Upper lobe of left lung (tissue), 6 donors: ENCODE measurements around the gene WDR3. TPM values are rescaled to one million over a fixed set of nuclear protein-coding genes. Genes with fewer than 3 reads are reported as not detected.

Source experiments
- ATAC-seq, 2 donors: fragments of 200-7000 bp; cut with Tn5 transposase; one replicate each; pipeline ENCODE4 v1.9.1; 2022; ENCODE audit warnings: mild to moderate bottlenecking in 2 of 2, moderate library complexity in 2 of 2; ENCODE audit not compliant: low FRiP score in 2 of 2
- DNase-seq, 2 donors: peaks; one replicate each; pipeline ENCODE4 v3.0.0-alpha.2; 2019 to 2020
- H3K27ac ChIP-seq, 4 donors: fragments of 200-600 bp; sonication (generic); one replicate each; pipeline ENCODE4 v1.5.1; 2016 to 2019
- H3K27me3 ChIP-seq, 4 donors: fragments of 200-600 bp; sonication (generic); one replicate each; pipeline ENCODE4 v1.5.1; 2017 to 2019
- H3K36me3 ChIP-seq, 4 donors: fragments of 200-600 bp; sonication (generic); one replicate each; pipeline ENCODE4 v1.5.1; 2016 to 2019
- H3K4me1 ChIP-seq, 4 donors: fragments of 200-600 bp; sonication (generic); one replicate each; pipeline ENCODE4 v1.5.1; 2018 to 2019
- H3K4me3 ChIP-seq, 4 donors: fragments of 200-600 bp; sonication (generic); one replicate each; pipeline ENCODE4 v1.5.1; 2017 to 2019; ENCODE audit warnings: mild to moderate bottlenecking in 2 of 4, moderate library complexity in 1 of 4
- H3K9me3 ChIP-seq, 4 donors: fragments of 200-600 bp; sonication (generic); one replicate each; pipeline ENCODE4 v1.5.1; 2018 to 2019
- EP300 ChIP-seq, 4 donors: sonication (generic); formaldehyde crosslinking; IDR thresholded peaks; one replicate each; pipeline ENCODE4 v1.5.1; 2017; ENCODE audit warnings: antibody characterized with exemption in 4 of 4, control low read depth in 2 of 4
- POLR2A ChIP-seq, 4 donors: fragments of 450-650 bp; IDR thresholded peaks; one replicate each; pipeline ENCODE4 v1.5.1; 2016 to 2017; ENCODE audit warnings: antibody characterized with exemption in 4 of 4, mild to moderate bottlenecking in 2 of 4
- POLR2AphosphoS5 ChIP-seq, 2 donors: sonication (generic); formaldehyde crosslinking; IDR thresholded peaks; one replicate each; pipeline ENCODE4 v1.5.1; 2017; ENCODE audit warnings: antibody characterized with exemption in 2 of 2
- WGBS, 2 donors: methylation state at CpG; one replicate each; pipeline ENCODE4 v1.1.5; 2017 to 2018; 5-methylcytosine and 5-hydroxymethylcytosine counted together
- total RNA-seq, 6 donors: library from RNA; depleted of rRNA in 4 of 6; stranded (reverse); fragments of >200 nt in 4 of 6; gene quantifications; one replicate each; pipeline versions ENCODE4 v1.1.0 to v1.2.1, GENCODE V29; 2016 to 2021
- TF ChIP-seq, protein P1 (sequence below), 6 experiments: fragments of 450-650 bp in 4 of 6; fragments of 200-600 bp in 2 of 6; sonication (generic) in 2 of 6; IDR thresholded peaks; one replicate each; pipeline ENCODE4 v1.5.1; 2016 to 2019; ENCODE audit warnings: antibody characterized with exemption in 6 of 6
- donor health status: DM: no; HTN: no; CAD: no; lungs with moderate emphysema.
- donor health status: DM: no; HTN: yes; CAD: no; lungs with severe emphysema.

The WDR3 gene
- 10 to 100 TPM in 4 of 6 donors, 1 to 10 TPM in 2; 2.3 to 17.7 (median 11.3) TPM for total RNA-seq

DNA sequence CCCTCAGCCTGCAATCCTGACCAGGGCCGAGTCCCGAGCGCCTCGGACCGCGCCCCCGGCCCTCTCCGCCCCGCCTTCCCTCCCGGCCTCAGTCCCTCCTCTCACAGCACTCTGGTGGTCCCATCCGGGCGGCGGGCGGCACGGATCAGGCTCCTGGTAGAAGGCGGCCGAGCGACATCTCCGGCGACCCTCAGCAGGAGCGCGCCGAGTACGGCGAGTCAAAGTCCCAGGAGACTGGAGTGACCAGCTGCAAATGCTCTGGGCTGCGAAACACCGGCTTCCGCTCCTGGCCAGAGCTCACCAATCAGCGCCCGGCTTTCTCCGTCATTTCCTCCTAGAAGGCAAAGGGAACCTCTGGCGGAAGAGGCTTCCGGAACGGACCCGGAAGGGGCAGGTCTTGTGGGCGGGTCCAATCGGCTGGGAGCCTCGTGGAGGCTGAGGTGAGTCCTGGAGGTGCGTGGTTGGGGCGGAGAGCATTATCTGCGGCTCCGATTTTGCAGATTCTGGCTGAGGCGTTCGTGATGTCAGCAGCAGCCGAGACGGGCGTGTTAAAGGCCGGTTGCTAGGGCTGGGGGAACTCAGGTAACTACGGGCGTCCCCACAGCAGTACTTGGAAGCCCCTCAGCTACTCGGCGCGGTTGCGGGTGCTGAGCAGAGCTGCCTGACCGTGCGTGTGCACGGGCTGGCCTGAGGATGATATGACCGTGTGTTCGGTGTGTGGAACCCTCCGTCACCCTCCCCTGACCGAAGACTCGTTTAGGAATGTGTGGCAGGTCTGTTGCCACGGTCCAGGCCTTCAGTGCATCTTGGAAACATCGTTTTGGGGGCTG lies at the start of gene WDR3, which contains the start of gene GDAP2:
WDR3 (plus strand) TSS at position 397 of the 830 bp plus-strand sequence. CDS start 3,581 bp downstream, outside the sequence.
GDAP2 (minus strand) TSS at position 279 of the 830 bp plus-strand sequence. CDS start 9,264 bp downstream, outside the sequence.
- WGBS, 2 donors: 0 to 1% methylated on average over 15 to 49 of the region's 64 CpGs
- peak within 1 kb of the TSS; percentile 87 to 92 (median 92) for H3K27ac ChIP-seq
- H3K4me3 ChIP-seq: peak within 1 kb of the TSS; percentile 63 to 87 (median 81)
- peaks cover 28 to 52% (median 34%) of the 10 kb centered on the region in 4 donors for H3K4me1 ChIP-seq
- TF ChIP-seq, protein P1, sequence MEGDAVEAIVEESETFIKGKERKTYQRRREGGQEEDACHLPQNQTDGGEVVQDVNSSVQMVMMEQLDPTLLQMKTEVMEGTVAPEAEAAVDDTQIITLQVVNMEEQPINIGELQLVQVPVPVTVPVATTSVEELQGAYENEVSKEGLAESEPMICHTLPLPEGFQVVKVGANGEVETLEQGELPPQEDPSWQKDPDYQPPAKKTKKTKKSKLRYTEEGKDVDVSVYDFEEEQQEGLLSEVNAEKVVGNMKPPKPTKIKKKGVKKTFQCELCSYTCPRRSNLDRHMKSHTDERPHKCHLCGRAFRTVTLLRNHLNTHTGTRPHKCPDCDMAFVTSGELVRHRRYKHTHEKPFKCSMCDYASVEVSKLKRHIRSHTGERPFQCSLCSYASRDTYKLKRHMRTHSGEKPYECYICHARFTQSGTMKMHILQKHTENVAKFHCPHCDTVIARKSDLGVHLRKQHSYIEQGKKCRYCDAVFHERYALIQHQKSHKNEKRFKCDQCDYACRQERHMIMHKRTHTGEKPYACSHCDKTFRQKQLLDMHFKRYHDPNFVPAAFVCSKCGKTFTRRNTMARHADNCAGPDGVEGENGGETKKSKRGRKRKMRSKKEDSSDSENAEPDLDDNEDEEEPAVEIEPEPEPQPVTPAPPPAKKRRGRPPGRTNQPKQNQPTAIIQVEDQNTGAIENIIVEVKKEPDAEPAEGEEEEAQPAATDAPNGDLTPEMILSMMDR (IDR thresholded peaks at IDR 0.05): peak in 1 of 6 experiments; percentile 1
- TF ChIP-seq POLR2A (IDR thresholded peaks at IDR 0.05) (peak; percentile 26 to 70 (median 58)), EP300 (IDR thresholded peaks at IDR 0.05) (no peak), POLR2AphosphoS5 (IDR thresholded peaks at IDR 0.05) (peak; percentile 61 to 73)
- no peaks in the 10 kb centered on the region for H3K9me3 ChIP-seq
- DNase-seq: peak; percentile 93 to 98
- no peaks in the 10 kb centered on the region for H3K27me3 ChIP-seq
- peaks cover 0 to 7% (median 1%) of the 10 kb centered on the region in 4 donors for H3K36me3 ChIP-seq
- ATAC-seq: peak; percentile 98 to 99

DNA sequence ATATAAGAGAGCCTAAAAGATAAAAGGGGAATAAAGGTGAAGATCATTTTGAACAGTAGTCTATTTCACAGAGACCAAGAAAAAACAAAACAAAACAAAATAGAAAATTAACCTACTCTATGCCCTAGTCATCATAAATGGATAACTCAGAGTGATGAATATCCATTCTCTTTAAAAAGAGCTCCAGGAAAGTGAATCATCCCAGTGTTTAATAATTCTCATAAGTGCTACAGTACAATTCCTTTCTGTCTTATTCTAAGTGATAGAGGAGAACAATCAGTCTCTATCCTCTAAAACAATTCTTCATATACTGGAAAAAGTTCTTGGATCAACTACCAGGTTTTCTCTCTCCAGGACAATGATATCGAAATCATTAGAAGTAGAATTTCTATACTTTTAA lies 45.9 kb upstream of the WDR3 start:
- TF ChIP-seq POLR2A (IDR thresholded peaks at IDR 0.05): no peak
- no peak for TF ChIP-seq EP300 (IDR thresholded peaks at IDR 0.05)
- TF ChIP-seq POLR2AphosphoS5 (IDR thresholded peaks at IDR 0.05): no peak
- TF ChIP-seq, protein P1 (IDR thresholded peaks at IDR 0.05): no peak

DNA sequence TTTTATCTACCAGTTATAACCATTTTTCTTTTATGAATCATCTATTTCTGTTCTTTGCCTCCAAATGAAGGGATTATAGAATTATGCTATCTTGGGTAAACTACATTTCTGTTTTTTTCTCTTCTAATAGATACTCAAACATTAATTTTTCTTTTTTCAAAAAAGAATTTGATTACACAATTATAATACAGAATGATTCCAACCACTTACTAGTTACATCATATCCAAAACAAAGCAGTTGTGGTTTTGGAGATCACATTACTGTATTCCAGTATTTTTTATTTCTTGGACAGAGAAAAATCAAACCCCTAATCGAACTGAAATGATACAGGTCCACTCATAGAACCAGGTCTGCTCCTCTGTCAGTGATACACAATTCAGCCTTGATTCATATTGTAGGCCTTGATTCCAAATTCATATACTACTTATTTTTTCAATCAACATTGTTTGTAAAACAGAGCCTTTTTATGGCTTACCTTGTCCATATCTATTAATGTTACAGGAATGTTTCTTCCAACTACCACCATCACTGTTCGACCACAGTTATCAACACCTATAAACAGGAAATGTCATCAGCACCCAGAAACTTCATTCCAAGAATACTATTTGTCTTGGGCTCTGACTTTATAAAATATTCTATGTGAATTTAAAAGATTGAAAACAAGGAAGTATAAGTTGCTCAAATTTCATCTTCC lies 43.3 kb upstream of the WDR3 start:
- ATAC-seq: no peak
- TF ChIP-seq, protein P1 (IDR thresholded peaks at IDR 0.05): no peak
- no peak for TF ChIP-seq EP300 (IDR thresholded peaks at IDR 0.05)
- no peak for TF ChIP-seq POLR2A (IDR thresholded peaks at IDR 0.05)
- TF ChIP-seq POLR2AphosphoS5 (IDR thresholded peaks at IDR 0.05): no peak
- DNase-seq: no peak
- Histone ChIP-seq H3K4me3 (no peak overlapping the region), H3K4me1 (no peaks in the 10 kb centered on the region), H3K9me3 (no peaks in the 10 kb centered on the region), H3K36me3 (peaks cover 0 to 52% (median 3%) of the 10 kb centered on the region in 4 donors), H3K27me3 (no peaks in the 10 kb centered on the region), H3K27ac (no peak overlapping the region)
- WGBS, 2 donors: 67 to 84% methylated on average over 2 of the region's 2 CpGs

More for the DNA sequence above, 45.9 kb upstream of the WDR3 start:
- Histone ChIP-seq H3K27me3 (no peaks in the 10 kb centered on the region), H3K27ac (no peak overlapping the region), H3K9me3 (no peaks in the 10 kb centered on the region), H3K4me3 (no peak overlapping the region), H3K36me3 (peaks cover 4 to 75% (median 20%) of the 10 kb centered on the region in 4 donors), H3K4me1 (no peaks in the 10 kb centered on the region)
- ATAC-seq: no peak
- WGBS, 2 donors: 95 to 97% methylated on average over 1 of the region's 1 CpG
- DNase-seq: no peak

DNA sequence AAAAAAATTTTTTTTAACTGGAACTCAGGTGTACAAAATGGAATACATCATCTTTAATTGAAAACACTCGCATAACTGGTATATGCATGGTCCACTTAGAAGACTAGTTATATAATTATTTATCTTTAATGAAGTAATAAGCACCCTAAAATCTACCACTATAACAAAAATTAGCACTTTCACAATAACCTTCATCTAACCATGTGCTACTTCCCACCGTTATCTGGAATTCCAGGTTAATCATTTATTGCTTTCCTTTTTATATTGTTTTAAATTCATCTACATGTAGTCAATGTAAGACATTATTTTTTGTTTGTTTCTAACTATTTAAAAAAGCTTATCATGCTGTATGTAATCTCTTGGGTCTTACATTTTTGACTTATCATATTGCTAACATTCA lies 39.1 kb upstream of the WDR3 start:
- Histone ChIP-seq H3K27me3 (no peaks in the 10 kb centered on the region), H3K9me3 (no peaks in the 10 kb centered on the region), H3K36me3 (peaks cover 0 to 41% (median 0%) of the 10 kb centered on the region in 4 donors), H3K4me3 (no peak overlapping the region), H3K4me1 (no peaks in the 10 kb centered on the region), H3K27ac (no peak overlapping the region)
- TF ChIP-seq POLR2AphosphoS5 (IDR thresholded peaks at IDR 0.05): no peak
- no peak for TF ChIP-seq EP300 (IDR thresholded peaks at IDR 0.05)
- TF ChIP-seq, protein P1 (IDR thresholded peaks at IDR 0.05): no peak
- no peak for TF ChIP-seq POLR2A (IDR thresholded peaks at IDR 0.05)
- 93 to 100% methylated on average over 2 of the region's 2 CpGs for WGBS, 2 donors
- no peak for ATAC-seq
- no peak for DNase-seq
